ENCODE results near the gene ERGIC3. TPM values are rescaled to one million over a fixed set of nuclear protein-coding genes. Genes with fewer than 3 reads are reported as not detected.

Gene ERGIC3
- total RNA-seq, 2 donors from 2014 or later, result 99.9 to 155 TPM

GRCh38 chr20:35499271-35499670 is 42.6 kb upstream of the ERGIC3 start:
- H3K36me3 ChIP-seq, result peaks cover 71% of the 10 kb centered on the region
- no peak overlapping the region for H3K27ac ChIP-seq
- DNase-seq (ENCODE audit: low spot score), result no peak
- H3K4me3 ChIP-seq, result no peak overlapping the region
- TF ChIP-seq, protein P1, sequence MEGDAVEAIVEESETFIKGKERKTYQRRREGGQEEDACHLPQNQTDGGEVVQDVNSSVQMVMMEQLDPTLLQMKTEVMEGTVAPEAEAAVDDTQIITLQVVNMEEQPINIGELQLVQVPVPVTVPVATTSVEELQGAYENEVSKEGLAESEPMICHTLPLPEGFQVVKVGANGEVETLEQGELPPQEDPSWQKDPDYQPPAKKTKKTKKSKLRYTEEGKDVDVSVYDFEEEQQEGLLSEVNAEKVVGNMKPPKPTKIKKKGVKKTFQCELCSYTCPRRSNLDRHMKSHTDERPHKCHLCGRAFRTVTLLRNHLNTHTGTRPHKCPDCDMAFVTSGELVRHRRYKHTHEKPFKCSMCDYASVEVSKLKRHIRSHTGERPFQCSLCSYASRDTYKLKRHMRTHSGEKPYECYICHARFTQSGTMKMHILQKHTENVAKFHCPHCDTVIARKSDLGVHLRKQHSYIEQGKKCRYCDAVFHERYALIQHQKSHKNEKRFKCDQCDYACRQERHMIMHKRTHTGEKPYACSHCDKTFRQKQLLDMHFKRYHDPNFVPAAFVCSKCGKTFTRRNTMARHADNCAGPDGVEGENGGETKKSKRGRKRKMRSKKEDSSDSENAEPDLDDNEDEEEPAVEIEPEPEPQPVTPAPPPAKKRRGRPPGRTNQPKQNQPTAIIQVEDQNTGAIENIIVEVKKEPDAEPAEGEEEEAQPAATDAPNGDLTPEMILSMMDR (IDR thresholded peaks at IDR 0.05), result no peak
- peaks cover 0 to 7% of the 10 kb centered on the region in 2 donors for H3K4me1 ChIP-seq
- no peaks in the 10 kb centered on the region for H3K9me3 ChIP-seq
- no peaks in the 10 kb centered on the region for H3K27me3 ChIP-seq

DNA sequence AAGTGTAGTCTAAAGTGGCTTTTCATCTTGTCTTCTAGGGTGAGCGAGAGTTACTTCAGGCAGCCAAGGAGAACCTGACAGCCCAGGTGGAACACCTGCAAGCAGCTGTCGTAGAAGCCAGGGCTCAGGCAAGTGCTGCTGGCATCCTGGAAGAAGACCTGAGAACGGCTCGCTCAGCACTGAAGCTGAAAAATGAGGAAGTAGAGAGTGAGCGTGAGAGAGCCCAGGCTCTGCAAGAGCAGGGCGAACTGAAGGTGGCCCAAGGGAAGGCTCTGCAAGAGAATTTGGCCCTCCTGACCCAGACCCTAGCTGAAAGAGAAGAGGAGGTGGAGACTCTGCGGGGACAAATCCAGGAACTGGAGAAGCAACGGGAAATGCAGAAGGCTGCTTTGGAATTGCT is 39.5 kb upstream of the ERGIC3 start:
- DNase-seq (ENCODE audit: low spot score), result no peak
- H3K36me3 ChIP-seq, result peaks cover 73% of the 10 kb centered on the region
- H3K27me3 ChIP-seq, result no peaks in the 10 kb centered on the region
- no peaks in the 10 kb centered on the region for H3K9me3 ChIP-seq
- H3K4me3 ChIP-seq, result no peak overlapping the region
- H3K27ac ChIP-seq, result no peak overlapping the region
- peaks cover 0 to 7% of the 10 kb centered on the region in 2 donors for H3K4me1 ChIP-seq
- TF ChIP-seq, protein P1 (IDR thresholded peaks at IDR 0.05), result no peak

GRCh38 chr20:35503281-35503680 is 38.6 kb upstream of the ERGIC3 start:
- Histone ChIP-seq H3K36me3 (peaks cover 73% of the 10 kb centered on the region), H3K4me3 (no peak overlapping the region), H3K4me1 (peaks cover 0 to 7% of the 10 kb centered on the region in 2 donors), H3K27ac (no peak overlapping the region), H3K27me3 (no peaks in the 10 kb centered on the region), H3K9me3 (no peaks in the 10 kb centered on the region)
- TF ChIP-seq, protein P1 (IDR thresholded peaks at IDR 0.05), result no peak
- no peak for DNase-seq (ENCODE audit: low spot score)

- Histone ChIP-seq H3K27ac (no peak overlapping the region), H3K4me1 (peaks cover 0 to 7% of the 10 kb centered on the region in 2 donors), H3K27me3 (no peaks in the 10 kb centered on the region), H3K4me3 (no peak overlapping the region), H3K36me3 (peaks cover 73% of the 10 kb centered on the region), H3K9me3 (no peaks in the 10 kb centered on the region)
- TF ChIP-seq, protein P1 (IDR thresholded peaks at IDR 0.05), result no peak
- DNase-seq (ENCODE audit: low spot score), result no peak
Measured at GRCh38 chr20:35503841-35504561, 37.9 kb upstream of the ERGIC3 start.

GRCh38 chr20:35504751-35505150 is 37.1 kb upstream of the ERGIC3 start:
- Histone ChIP-seq H3K27me3 (no peaks in the 10 kb centered on the region), H3K4me1 (peaks cover 0 to 7% of the 10 kb centered on the region in 2 donors), H3K27ac (no peak overlapping the region), H3K4me3 (no peak overlapping the region), H3K36me3 (peaks cover 73% of the 10 kb centered on the region), H3K9me3 (no peaks in the 10 kb centered on the region)
- TF ChIP-seq, protein P1 (IDR thresholded peaks at IDR 0.05), result no peak
- no peak for DNase-seq (ENCODE audit: low spot score)

DNA sequence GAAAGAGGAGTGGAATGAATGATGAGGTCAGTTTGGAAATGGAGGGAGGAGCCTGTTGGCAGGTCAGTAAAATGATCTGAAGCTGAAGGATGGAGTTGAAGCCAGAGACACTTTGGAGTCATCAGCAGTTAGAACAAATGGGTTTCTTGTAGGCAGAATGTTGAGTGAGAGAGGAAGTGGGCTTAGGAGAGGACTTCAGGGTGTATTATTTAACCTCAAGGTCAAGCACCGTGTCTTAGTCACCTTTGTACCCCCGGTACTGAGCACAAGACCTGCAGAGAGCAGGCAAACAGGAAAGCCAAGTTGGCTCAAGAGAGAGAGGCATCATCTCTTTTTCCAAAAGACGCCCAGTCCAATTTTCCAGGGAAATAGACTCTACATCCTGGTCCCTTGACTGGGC is 35.7 kb upstream of the ERGIC3 start:
- TF ChIP-seq, protein P1 (IDR thresholded peaks at IDR 0.05), result no peak
- Histone ChIP-seq H3K27me3 (no peaks in the 10 kb centered on the region), H3K36me3 (peaks cover 81% of the 10 kb centered on the region)

More for the DNA sequence above, 35.7 kb upstream of the ERGIC3 start:
- no peak overlapping the region for H3K4me3 ChIP-seq
- H3K27ac ChIP-seq, result no peak overlapping the region
- no peak for DNase-seq (ENCODE audit: low spot score)
- H3K4me1 ChIP-seq, result peaks cover 0 to 7% of the 10 kb centered on the region in 2 donors
- H3K9me3 ChIP-seq, result no peaks in the 10 kb centered on the region

All from right atrium auricular region (tissue), 2 donors.